HepG2 (cell line): ENCODE data around the gene SLC7A10. TPM values are rescaled to one million over a fixed set of nuclear protein-coding genes. Genes with fewer than 3 reads are reported as not detected.

Source experiments
- KDM5A ChIP-seq: fragments of 200-600 bp; sonication (generic); IDR thresholded peaks from 2 replicates; pipeline ENCODE4 v1.7.0; 2018; ENCODE audit warnings: antibody characterized with exemption, mild to moderate bottlenecking, low read length, borderline replicate concordance
- NRL ChIP-seq: sonication (generic); formaldehyde crosslinking; IDR thresholded peaks from 2 replicates; pipeline ENCODE4 v1.5.0; 2020; ENCODE audit warnings: missing genetic modification reagents, mild to moderate bottlenecking, moderate library complexity, borderline replicate concordance
- PHF5A ChIP-seq: IDR thresholded peaks from one replicate; pipeline ENCODE4 v1.6.1; 2018; ENCODE audit warnings: low read depth, missing genetic modification reagents; ENCODE audit not compliant: unreplicated experiment
- REPIN1 ChIP-seq: sonication (generic); formaldehyde crosslinking; IDR thresholded peaks from 2 replicates; pipeline ENCODE4 v1.8.0; 2022; ENCODE audit warnings: missing genetic modification reagents, low read depth, mild to moderate bottlenecking, borderline replicate concordance
- RFX3 ChIP-seq: IDR thresholded peaks from 2 replicates; pipeline ENCODE4 v1.6.1; 2016; ENCODE audit warnings: missing biosample characterization, missing genetic modification reagents
- SP140L ChIP-seq: sonication (generic); formaldehyde crosslinking; IDR thresholded peaks from 2 replicates; pipeline ENCODE4 v1.4.0; 2020; ENCODE audit warnings: missing genetic modification reagents, borderline replicate concordance
- TBL1XR1 ChIP-seq: fragments of 150-350 bp; IDR thresholded peaks from 2 replicates; pipeline ENCODE4 v1.6.1; 2014; ENCODE audit warnings: borderline replicate concordance, low read length; ENCODE audit not compliant: partially characterized antibody
- ZFP41 ChIP-seq: sonication (generic); formaldehyde crosslinking; IDR thresholded peaks from 2 replicates; pipeline ENCODE4 v1.4.0; 2020; ENCODE audit warnings: mild to moderate bottlenecking, missing genetic modification reagents, borderline replicate concordance
- ZMYM3 ChIP-seq: sonication (generic); formaldehyde crosslinking; IDR thresholded peaks from 2 replicates; pipeline ENCODE4 v1.5.1; 2020; ENCODE audit warnings: mild to moderate bottlenecking, missing genetic modification reagents
- ZNF850 ChIP-seq: sonication (generic); formaldehyde crosslinking; conservative IDR thresholded peaks from 2 replicates; pipeline ENCODE4 v1.9.0; 2021; ENCODE audit warnings: mild to moderate bottlenecking, missing genetic modification reagents
- ZSCAN9 ChIP-seq: IDR thresholded peaks from 2 replicates; pipeline ENCODE4 v1.6.1; 2016; ENCODE audit warnings: borderline replicate concordance
- polyA plus RNA-seq, 8 experiments: library from polyadenylated mRNA; depleted of rRNA in 3 of 8; stranded (reverse) in 7 of 8; unstranded in 1 of 8; fragments of >200 nt; fragmentation: Illumina TruSeq in 4 of 8; extraction: Trizol in 4 of 8; gene quantifications; 2 replicates each; pipeline versions ENCODE4 v1.2.1 to v1.2.3, GENCODE V29; 2011 to 2016; ENCODE audit warnings: low read depth in 4 of 8, missing spikeins in 1 of 8, mixed read lengths in 1 of 8; ENCODE audit not compliant: insufficient read depth in 1 of 8
- total RNA-seq, 5 experiments: library from RNA; depleted of rRNA; stranded (reverse); fragments of >200 nt; fragmentation: Illumina TruSeq; extraction: Trizol; gene quantifications; 2 replicates each; pipeline ENCODE4 v1.2.3, GENCODE V29; 2016; ENCODE audit warnings: low read depth in 1 of 5
- TF ChIP-seq, protein P1 (sequence below): sonication (generic); formaldehyde crosslinking; IDR thresholded peaks from 2 replicates; pipeline ENCODE4 v1.4.0; 2020; ENCODE audit warnings: missing genetic modification reagents
- TF ChIP-seq, protein P2 (sequence below): sonication (generic); formaldehyde crosslinking; IDR thresholded peaks from 2 replicates; pipeline ENCODE4 v1.8.0; 2022; ENCODE audit warnings: mild to moderate bottlenecking, missing genetic modification reagents, moderate library complexity
- TF ChIP-seq, protein P3 (sequence below): sonication (generic); formaldehyde crosslinking; IDR thresholded peaks from 2 replicates; pipeline ENCODE4 v1.5.0; 2020; ENCODE audit warnings: mild to moderate bottlenecking, low read depth, missing genetic modification reagents, borderline replicate concordance
- TF ChIP-seq, protein P4 (sequence below): sonication (generic); formaldehyde crosslinking; IDR thresholded peaks from 2 replicates; pipeline ENCODE4 v1.4.0; 2020; ENCODE audit warnings: mild to moderate bottlenecking, missing genetic modification reagents
- TF ChIP-seq, protein P5 (sequence below): sonication (generic); formaldehyde crosslinking; IDR thresholded peaks from 2 replicates; pipeline ENCODE4 v1.9.0; 2022; ENCODE audit warnings: missing genetic modification reagents, mild to moderate bottlenecking, borderline replicate concordance
- TF ChIP-seq, protein P6 (sequence below): sonication (generic); formaldehyde crosslinking; IDR thresholded peaks from 2 replicates; pipeline ENCODE4 v1.4.0; 2020; ENCODE audit warnings: missing genetic modification reagents, borderline replicate concordance

Gene SLC7A10
- total and polyA plus RNA-seq, 2 of the 13 experiments (the other 11 are each of a cell fraction or from before 2014, with no cell fraction given), result 1.1 to 2.2 TPM

DNA sequence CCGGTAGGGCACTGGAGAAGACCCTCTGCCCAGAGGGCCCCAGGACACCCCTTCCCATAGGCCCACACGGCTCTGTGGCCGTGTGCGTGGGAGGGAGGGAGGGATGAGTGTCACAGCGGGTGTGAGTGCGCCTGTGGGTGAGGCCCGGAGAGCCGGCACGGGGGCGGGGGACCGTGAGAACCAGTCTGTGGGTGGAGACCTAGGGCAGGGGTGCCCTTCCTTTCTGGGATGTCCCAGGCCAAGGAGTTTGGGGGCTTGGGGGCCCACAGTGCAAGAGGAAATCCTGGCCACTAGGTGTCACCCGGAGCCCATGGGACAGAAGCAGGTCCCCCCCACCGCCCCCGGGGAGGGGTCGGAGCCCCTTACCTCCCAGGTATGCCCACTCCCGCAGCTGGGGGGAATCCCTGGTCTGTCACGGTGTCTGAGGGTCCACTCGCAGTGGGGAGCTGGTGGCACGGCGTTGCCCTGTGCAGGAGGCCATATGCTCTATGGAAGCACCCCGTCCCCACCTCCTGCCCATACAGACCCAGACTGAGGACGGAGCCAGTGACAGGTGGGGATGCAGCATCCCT lies 16.0 kb upstream of the SLC7A10 start (continued):
- TF ChIP-seq, protein P1, sequence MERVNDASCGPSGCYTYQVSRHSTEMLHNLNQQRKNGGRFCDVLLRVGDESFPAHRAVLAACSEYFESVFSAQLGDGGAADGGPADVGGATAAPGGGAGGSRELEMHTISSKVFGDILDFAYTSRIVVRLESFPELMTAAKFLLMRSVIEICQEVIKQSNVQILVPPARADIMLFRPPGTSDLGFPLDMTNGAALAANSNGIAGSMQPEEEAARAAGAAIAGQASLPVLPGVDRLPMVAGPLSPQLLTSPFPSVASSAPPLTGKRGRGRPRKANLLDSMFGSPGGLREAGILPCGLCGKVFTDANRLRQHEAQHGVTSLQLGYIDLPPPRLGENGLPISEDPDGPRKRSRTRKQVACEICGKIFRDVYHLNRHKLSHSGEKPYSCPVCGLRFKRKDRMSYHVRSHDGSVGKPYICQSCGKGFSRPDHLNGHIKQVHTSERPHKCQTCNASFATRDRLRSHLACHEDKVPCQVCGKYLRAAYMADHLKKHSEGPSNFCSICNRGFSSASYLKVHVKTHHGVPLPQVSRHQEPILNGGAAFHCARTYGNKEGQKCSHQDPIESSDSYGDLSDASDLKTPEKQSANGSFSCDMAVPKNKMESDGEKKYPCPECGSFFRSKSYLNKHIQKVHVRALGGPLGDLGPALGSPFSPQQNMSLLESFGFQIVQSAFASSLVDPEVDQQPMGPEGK, result peak; percentile 99
- TF ChIP-seq, protein P2, sequence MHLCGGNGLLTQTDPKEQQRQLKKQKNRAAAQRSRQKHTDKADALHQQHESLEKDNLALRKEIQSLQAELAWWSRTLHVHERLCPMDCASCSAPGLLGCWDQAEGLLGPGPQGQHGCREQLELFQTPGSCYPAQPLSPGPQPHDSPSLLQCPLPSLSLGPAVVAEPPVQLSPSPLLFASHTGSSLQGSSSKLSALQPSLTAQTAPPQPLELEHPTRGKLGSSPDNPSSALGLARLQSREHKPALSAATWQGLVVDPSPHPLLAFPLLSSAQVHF, result no peak
- no peak for TF ChIP-seq SP140L (CRISPR knock-in tag)
- TF ChIP-seq ZFP41 (CRISPR knock-in tag), result no peak
- TF ChIP-seq, protein P3, sequence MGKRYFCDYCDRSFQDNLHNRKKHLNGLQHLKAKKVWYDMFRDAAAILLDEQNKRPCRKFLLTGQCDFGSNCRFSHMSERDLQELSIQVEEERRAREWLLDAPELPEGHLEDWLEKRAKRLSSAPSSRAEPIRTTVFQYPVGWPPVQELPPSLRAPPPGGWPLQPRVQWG (CRISPR knock-in tag), result no peak
- 0 out of 2 replicates have a peak, but pooled peaks have one; percentile 41 for TF ChIP-seq KDM5A
- TF ChIP-seq, protein P4, sequence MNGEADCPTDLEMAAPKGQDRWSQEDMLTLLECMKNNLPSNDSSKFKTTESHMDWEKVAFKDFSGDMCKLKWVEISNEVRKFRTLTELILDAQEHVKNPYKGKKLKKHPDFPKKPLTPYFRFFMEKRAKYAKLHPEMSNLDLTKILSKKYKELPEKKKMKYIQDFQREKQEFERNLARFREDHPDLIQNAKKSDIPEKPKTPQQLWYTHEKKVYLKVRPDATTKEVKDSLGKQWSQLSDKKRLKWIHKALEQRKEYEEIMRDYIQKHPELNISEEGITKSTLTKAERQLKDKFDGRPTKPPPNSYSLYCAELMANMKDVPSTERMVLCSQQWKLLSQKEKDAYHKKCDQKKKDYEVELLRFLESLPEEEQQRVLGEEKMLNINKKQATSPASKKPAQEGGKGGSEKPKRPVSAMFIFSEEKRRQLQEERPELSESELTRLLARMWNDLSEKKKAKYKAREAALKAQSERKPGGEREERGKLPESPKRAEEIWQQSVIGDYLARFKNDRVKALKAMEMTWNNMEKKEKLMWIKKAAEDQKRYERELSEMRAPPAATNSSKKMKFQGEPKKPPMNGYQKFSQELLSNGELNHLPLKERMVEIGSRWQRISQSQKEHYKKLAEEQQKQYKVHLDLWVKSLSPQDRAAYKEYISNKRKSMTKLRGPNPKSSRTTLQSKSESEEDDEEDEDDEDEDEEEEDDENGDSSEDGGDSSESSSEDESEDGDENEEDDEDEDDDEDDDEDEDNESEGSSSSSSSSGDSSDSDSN (CRISPR knock-in tag), result peak; percentile 43; the same call in 1 of the 2 replicates
- peak; percentile 30 for TF ChIP-seq TBL1XR1
- TF ChIP-seq ZNF850, result no peak
- no peak for TF ChIP-seq ZSCAN9 (CRISPR knock-in tag)
- TF ChIP-seq, protein P5, sequence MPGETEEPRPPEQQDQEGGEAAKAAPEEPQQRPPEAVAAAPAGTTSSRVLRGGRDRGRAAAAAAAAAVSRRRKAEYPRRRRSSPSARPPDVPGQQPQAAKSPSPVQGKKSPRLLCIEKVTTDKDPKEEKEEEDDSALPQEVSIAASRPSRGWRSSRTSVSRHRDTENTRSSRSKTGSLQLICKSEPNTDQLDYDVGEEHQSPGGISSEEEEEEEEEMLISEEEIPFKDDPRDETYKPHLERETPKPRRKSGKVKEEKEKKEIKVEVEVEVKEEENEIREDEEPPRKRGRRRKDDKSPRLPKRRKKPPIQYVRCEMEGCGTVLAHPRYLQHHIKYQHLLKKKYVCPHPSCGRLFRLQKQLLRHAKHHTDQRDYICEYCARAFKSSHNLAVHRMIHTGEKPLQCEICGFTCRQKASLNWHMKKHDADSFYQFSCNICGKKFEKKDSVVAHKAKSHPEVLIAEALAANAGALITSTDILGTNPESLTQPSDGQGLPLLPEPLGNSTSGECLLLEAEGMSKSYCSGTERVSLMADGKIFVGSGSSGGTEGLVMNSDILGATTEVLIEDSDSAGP (CRISPR knock-in tag), result peak; percentile 47; the same call in 1 of the 2 replicates
- peak; percentile 47; the same call in 1 of the 2 replicates for TF ChIP-seq REPIN1 (CRISPR knock-in tag)
- peak; percentile 57; the same call in 1 of the 2 replicates for TF ChIP-seq NRL (CRISPR knock-in tag)
- TF ChIP-seq, protein P6, sequence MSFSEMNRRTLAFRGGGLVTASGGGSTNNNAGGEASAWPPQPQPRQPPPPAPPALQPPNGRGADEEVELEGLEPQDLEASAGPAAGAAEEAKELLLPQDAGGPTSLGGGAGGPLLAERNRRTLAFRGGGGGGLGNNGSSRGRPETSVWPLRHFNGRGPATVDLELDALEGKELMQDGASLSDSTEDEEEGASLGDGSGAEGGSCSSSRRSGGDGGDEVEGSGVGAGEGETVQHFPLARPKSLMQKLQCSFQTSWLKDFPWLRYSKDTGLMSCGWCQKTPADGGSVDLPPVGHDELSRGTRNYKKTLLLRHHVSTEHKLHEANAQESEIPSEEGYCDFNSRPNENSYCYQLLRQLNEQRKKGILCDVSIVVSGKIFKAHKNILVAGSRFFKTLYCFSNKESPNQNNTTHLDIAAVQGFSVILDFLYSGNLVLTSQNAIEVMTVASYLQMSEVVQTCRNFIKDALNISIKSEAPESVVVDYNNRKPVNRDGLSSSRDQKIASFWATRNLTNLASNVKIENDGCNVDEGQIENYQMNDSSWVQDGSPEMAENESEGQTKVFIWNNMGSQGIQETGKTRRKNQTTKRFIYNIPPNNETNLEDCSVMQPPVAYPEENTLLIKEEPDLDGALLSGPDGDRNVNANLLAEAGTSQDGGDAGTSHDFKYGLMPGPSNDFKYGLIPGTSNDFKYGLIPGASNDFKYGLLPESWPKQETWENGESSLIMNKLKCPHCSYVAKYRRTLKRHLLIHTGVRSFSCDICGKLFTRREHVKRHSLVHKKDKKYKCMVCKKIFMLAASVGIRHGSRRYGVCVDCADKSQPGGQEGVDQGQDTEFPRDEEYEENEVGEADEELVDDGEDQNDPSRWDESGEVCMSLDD (CRISPR knock-in tag), result no peak; the same call in 1 of the 2 replicates
- no peak for TF ChIP-seq PHF5A
- TF ChIP-seq RFX3 (CRISPR knock-in tag), result no peak
- no peak for TF ChIP-seq ZMYM3
